ENCODE results near the gene UBAP1.

DNA sequence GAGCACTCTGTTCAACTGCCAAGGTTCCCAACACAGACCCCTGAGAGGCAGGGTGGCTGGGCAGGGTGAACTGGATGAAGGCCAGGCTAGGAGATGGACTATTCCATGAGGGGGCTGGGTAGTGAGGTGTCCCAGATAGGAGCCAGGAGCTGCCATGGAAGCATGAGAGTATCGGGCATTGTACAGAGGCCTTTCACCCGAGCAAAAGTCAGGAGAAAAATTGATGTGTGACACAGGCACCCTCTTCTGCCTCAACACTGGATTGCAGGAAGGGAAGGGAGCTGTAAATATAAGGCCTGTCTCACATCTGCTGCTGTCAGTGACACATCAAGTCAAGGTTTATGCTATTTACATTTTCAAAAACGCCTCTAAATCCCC lies 74.6 kb downstream of the UBAP1 start:
- TF ChIP-seq, protein P1, sequence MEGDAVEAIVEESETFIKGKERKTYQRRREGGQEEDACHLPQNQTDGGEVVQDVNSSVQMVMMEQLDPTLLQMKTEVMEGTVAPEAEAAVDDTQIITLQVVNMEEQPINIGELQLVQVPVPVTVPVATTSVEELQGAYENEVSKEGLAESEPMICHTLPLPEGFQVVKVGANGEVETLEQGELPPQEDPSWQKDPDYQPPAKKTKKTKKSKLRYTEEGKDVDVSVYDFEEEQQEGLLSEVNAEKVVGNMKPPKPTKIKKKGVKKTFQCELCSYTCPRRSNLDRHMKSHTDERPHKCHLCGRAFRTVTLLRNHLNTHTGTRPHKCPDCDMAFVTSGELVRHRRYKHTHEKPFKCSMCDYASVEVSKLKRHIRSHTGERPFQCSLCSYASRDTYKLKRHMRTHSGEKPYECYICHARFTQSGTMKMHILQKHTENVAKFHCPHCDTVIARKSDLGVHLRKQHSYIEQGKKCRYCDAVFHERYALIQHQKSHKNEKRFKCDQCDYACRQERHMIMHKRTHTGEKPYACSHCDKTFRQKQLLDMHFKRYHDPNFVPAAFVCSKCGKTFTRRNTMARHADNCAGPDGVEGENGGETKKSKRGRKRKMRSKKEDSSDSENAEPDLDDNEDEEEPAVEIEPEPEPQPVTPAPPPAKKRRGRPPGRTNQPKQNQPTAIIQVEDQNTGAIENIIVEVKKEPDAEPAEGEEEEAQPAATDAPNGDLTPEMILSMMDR (IDR thresholded peaks at IDR 0.05), result no peak
- no peak for TF ChIP-seq POLR2A (IDR thresholded peaks at IDR 0.05)
